ENCODE data around the gene NR2E1.

The NR2E1 gene

GRCh38 chr6:108209738-108210137 lies 43.9 kb downstream of the NR2E1 start:
- DNase-seq (ENCODE audit: low spot score): no peak

GRCh38 chr6:108210556-108210955 lies 44.7 kb downstream of the NR2E1 start:
- DNase-seq (ENCODE audit: low spot score): no peak

GRCh38 chr6:108211671-108212070 lies 45.8 kb downstream of the NR2E1 start:
- DNase-seq (ENCODE audit: low spot score): no peak

DNA sequence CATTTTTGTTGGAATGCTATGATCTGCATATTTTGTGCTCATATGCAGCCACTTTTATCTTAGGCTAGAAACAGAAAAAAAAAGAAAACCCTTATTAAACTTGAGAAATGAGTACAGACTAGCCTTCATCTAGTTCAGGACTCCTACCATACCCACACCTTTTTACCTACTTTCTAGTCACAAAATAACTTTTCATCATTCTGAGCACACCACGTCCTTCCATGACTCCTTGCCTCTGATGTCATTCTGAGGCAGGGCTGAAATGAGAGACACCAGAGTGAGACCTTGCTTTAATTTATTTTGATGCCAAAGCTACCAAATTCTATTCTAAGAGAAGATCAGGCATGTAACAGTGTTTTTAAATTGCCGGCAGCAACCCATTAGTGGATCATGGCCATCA lies 56.2 kb downstream of the NR2E1 start:
- no peak for DNase-seq (ENCODE audit: low spot score)

- DNase-seq (ENCODE audit: low spot score): no peak
Measured at GRCh38 chr6:108222504-108222903, 56.7 kb downstream of the NR2E1 start.

DNA sequence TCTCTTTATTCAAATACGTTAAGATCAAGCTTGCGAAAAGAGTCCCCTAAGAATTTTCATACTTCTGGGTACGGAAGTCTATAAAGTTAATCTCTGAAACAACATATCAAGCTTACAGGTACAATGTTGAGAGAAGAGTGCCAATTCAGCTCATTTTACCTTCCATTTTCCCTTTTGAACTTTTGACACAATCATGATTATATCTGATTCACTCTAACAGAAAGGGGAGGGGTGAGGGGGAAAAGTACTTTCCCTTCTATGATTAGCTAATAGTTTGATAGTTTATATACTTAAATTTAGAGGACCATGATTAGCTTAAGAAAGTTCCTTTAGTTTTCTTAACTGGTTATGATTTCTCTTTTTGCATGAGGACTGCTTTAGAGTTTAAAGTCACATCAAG lies 61.5 kb downstream of the NR2E1 start:
- no peak for DNase-seq (ENCODE audit: low spot score)

DNA sequence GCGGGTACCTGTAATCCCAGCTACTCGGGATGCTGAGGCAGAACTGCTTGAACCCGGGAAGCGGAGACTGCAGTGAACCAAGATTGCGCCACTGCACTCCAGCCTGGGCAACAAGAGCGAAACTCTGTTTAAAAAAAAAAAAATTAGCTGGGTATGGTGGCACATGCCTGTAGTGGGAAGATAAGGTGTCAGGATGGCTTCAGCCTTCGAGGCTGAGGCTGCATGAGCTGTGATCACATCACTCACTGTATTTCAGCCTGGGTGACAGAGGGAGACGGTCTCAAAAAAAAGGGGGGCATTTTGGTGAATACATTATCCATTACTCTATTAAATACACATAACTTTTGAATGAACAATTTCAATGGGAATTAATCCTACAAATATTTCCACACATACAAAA lies 62.6 kb downstream of the NR2E1 start:
- DNase-seq (ENCODE audit: low spot score): no peak

- DNase-seq (ENCODE audit: low spot score): no peak
Measured at GRCh38 chr6:108235127-108235526, 69.3 kb downstream of the NR2E1 start.

- DNase-seq (ENCODE audit: low spot score): no peak
Measured at GRCh38 chr6:108236791-108237190, 71.0 kb downstream of the NR2E1 start.

DNA sequence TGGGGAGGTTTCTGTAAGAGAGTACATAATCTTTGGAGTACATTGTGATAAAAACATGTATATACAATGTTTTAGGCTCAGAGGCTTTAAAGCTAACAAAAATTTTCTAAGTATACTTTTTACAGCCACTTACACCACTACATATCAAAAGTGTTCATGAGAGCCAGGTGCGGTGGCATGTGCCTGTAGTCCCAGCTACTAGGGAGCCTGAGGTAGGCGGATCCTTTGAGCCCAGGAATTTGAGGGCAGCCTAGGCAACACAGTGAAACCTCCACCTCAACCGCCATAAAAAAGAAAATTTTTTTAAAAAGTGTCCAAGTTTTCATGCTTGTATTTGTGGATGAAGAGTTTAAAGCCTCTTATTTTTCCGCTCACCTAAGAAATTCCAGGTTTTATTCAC lies 72.5 kb downstream of the NR2E1 start:
- no peak for DNase-seq (ENCODE audit: low spot score)

All from hepatic stellate cell (primary cell).